A673 (cell line): ENCODE data around the gene ZNF273. TPM values are rescaled to one million over a fixed set of nuclear protein-coding genes. Genes with fewer than 3 reads are reported as not detected.

Source experiments
- BruUV-seq: library from RNA; stranded (reverse); fragments of 400-500 nt; replicated peaks from 2 replicates; lab custom pipeline; 2021; lab: Mats Ljungman, UMichigan
- CTCF ChIA-PET: fragments of 300-600 bp; sonication (Branson Sonifier 250); formaldehyde crosslinking; loops from one replicate; lab custom pipeline; 2022; ENCODE audit warnings: antibody characterized with exemption; lab: Charles Lee
- POLR2A ChIA-PET: fragments of 300-600 bp; sonication (Branson Sonifier 250); formaldehyde crosslinking; loops from one replicate; lab custom pipeline; 2022; ENCODE audit warnings: antibody characterized with exemption; ENCODE audit not compliant: low non-redundant PET; lab: Charles Lee
- DNase-seq: peaks from one replicate; pipeline ENCODE4 v3.0.0-alpha.2; 2015; ENCODE audit warnings: low spot score
- H3K27ac ChIP-seq: fragments of 200-600 bp; sonication (generic); 2 replicates; pipeline ENCODE4 v1.5.1; 2016; ENCODE audit warnings: mixed run types, low read depth, mild to moderate bottlenecking, mixed read lengths, antibody characterized with exemption, low read length; ENCODE audit not compliant: poor library complexity, severe bottlenecking
- H3K27me3 ChIP-seq: fragments of 200-600 bp; sonication (generic); replicated peaks from 2 replicates; pipeline ENCODE4 v1.6.1; 2017; ENCODE audit warnings: mixed run types, low read depth, mild to moderate bottlenecking, mixed read lengths, antibody characterized with exemption, low read length; ENCODE audit not compliant: insufficient read depth, poor library complexity
- H3K36me3 ChIP-seq: fragments of 200-600 bp; sonication (generic); 2 replicates; pipeline ENCODE4 v1.6.1; 2016; ENCODE audit warnings: mixed run types, mild to moderate bottlenecking, mixed read lengths, antibody characterized with exemption, low read length; ENCODE audit not compliant: insufficient read depth, poor library complexity, severe bottlenecking
- H3K4me1 ChIP-seq: fragments of 200-600 bp; sonication (generic); 2 replicates; pipeline ENCODE4 v1.6.1; 2017; ENCODE audit warnings: mixed run types, mild to moderate bottlenecking, mixed read lengths, antibody characterized with exemption, low read length; ENCODE audit not compliant: insufficient read depth, poor library complexity, severe bottlenecking
- H3K4me3 ChIP-seq: fragments of 200-600 bp; sonication (generic); 2 replicates; pipeline ENCODE4 v1.5.1; 2016; ENCODE audit warnings: low read depth, mixed run types, mild to moderate bottlenecking, mixed read lengths, low read length; ENCODE audit not compliant: poor library complexity, severe bottlenecking
- H3K9me3 ChIP-seq: fragments of 200-600 bp; sonication (generic); 2 replicates; pipeline ENCODE4 v1.6.1; 2016; ENCODE audit warnings: mixed run types, low read depth, mild to moderate bottlenecking, mixed read lengths, antibody characterized with exemption, low read length; ENCODE audit not compliant: poor library complexity, severe bottlenecking
- EZH2 ChIP-seq: fragments of 200-600 bp; sonication (generic); IDR thresholded peaks from 2 replicates; pipeline ENCODE4 v1.6.1; 2017; ENCODE audit warnings: borderline replicate concordance, low read depth, mild to moderate bottlenecking, mixed read lengths, antibody characterized with exemption, low read length; ENCODE audit not compliant: poor library complexity, severe bottlenecking
- intact Hi-C: fragments of 100-400 bp; cut with micrococcal nuclease; formaldehyde crosslinking; loops from one replicate; pipeline ENCODE4 v1.10.0; 2022; ENCODE audit not compliant: unreplicated experiment
- total RNA-seq: library from RNA; stranded (reverse); gene quantifications from 2 replicates; pipeline ENCODE4 v1.2.3, GENCODE V29; 2021
- TF ChIP-seq, protein P1 (sequence below): fragments of 300-800, 200-600 bp; sonication (generic); conservative IDR thresholded peaks from 2 replicates; pipeline ENCODE4 v1.5.1; 2017; ENCODE audit warnings: low read depth, mild to moderate bottlenecking, antibody characterized with exemption, low read length, moderate library complexity, mixed read lengths

The ZNF273 gene
- total RNA-seq, 1 experiment from 2014 or later, result 10.1 TPM

DNA sequence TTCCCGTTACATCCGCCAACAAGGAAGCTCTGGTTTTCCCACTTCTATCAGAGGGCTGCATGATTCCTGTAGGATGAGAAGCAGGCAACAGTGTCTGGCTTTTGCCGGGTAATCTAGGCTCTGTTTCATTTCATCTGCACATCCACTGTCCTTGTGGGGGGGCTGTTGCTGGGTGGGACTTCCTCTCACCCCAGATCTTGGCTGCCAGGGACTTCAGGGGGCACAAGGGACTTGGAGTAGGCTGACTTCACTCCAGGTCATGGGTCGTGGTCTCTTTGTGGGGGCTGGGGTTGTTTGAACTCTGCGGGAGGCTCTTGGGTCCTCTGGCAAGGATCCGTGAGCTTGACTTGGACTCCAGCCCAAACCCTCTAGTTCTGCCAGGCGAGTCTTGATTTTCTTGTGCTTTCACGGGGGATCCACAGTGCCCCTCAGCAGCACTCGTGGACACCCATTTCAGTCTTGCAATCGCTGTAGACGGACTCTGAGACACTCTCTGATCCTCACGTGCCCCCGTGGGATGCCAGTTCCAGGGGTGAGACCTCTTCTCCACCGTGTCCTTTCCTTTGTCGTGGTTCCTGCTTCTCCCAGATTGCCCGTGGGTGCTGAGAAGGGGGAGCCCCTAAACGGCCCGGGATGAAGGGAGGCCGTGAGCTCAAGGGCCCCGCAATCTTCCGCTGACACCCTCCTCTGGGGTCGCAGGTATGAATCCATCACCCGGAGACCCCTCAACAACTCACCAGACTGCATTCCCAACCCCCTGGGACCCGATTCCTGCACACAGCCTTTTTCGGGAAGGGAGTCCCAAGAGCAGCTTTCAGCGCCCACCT lies 21.4 kb upstream of the ZNF273 start:
- Histone ChIP-seq H3K9me3 (no peaks in the 10 kb centered on the region), H3K36me3 (no peaks in the 10 kb centered on the region), H3K27ac (no peak overlapping the region), H3K4me1 (no peaks in the 10 kb centered on the region), H3K4me3 (no peak overlapping the region), H3K27me3 (no peaks in the 10 kb centered on the region)
- intact Hi-C loops, result loop anchor here (10.0 kb wide), 1 partner anchor 57 kb away; no protein-coding TSS in a partner anchor
- no TSS peak for BruUV-seq
- ChIA-PET POLR2A (no interaction called here), CTCF (no interaction called here)
- TF ChIP-seq, protein P1, sequence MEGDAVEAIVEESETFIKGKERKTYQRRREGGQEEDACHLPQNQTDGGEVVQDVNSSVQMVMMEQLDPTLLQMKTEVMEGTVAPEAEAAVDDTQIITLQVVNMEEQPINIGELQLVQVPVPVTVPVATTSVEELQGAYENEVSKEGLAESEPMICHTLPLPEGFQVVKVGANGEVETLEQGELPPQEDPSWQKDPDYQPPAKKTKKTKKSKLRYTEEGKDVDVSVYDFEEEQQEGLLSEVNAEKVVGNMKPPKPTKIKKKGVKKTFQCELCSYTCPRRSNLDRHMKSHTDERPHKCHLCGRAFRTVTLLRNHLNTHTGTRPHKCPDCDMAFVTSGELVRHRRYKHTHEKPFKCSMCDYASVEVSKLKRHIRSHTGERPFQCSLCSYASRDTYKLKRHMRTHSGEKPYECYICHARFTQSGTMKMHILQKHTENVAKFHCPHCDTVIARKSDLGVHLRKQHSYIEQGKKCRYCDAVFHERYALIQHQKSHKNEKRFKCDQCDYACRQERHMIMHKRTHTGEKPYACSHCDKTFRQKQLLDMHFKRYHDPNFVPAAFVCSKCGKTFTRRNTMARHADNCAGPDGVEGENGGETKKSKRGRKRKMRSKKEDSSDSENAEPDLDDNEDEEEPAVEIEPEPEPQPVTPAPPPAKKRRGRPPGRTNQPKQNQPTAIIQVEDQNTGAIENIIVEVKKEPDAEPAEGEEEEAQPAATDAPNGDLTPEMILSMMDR, result no peak
- no peak for TF ChIP-seq EZH2
- no peak for DNase-seq

DNA sequence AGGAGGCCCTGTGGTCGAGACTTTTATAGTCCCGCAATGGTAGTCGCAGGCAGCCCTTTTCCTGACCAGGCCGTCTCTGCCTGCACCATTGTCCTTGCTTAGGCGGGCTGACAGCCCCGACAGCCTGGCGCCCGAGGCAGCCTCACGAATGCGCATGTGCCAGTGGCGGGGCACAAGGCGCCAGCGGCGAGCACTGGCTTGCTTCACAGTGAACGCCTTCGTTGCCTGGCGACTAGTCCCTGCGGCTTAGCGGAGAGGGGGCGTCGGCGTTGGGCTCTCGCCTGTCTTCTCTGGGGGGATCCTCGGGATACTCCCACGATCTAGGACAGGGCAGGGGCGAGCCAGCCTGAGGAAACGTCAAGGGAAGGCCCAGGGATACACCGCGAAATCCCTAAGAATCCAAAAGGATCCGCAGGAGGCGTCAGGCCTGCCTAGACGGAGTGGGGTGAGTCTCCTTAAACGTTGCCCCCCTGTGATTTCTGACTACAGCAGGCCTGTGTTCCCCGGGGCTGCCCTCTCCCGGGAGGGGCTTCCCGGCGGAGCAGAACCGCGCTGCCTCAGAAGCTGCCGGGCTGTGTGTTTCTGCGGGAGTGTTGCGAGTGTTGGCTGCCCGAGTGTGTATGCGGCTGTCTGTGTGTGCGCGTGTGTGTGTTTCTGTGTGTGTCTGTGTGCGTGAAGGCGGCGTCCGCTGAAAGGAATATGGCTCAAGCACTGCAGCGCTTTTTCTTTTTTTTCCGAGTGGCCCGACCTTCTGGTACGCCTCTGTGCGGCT lies 20.5 kb upstream of the ZNF273 start:
- H3K27me3 ChIP-seq, result no peaks in the 10 kb centered on the region
- H3K27ac ChIP-seq, result no peak overlapping the region
- H3K36me3 ChIP-seq, result no peaks in the 10 kb centered on the region
- peak; percentile 62 for DNase-seq
- ChIA-PET CTCF (no interaction called here), POLR2A (no interaction called here)
- no peaks in the 10 kb centered on the region for H3K9me3 ChIP-seq
- BruUV-seq, result no TSS peak
- no peaks in the 10 kb centered on the region for H3K4me1 ChIP-seq
- intact Hi-C loops, result loop anchor here (10.0 kb wide), 1 partner anchor 58 kb away; no protein-coding TSS in a partner anchor
- H3K4me3 ChIP-seq, result peak overlapping the region; percentile 28
- no peak for TF ChIP-seq EZH2
- TF ChIP-seq, protein P1, result no peak

DNA sequence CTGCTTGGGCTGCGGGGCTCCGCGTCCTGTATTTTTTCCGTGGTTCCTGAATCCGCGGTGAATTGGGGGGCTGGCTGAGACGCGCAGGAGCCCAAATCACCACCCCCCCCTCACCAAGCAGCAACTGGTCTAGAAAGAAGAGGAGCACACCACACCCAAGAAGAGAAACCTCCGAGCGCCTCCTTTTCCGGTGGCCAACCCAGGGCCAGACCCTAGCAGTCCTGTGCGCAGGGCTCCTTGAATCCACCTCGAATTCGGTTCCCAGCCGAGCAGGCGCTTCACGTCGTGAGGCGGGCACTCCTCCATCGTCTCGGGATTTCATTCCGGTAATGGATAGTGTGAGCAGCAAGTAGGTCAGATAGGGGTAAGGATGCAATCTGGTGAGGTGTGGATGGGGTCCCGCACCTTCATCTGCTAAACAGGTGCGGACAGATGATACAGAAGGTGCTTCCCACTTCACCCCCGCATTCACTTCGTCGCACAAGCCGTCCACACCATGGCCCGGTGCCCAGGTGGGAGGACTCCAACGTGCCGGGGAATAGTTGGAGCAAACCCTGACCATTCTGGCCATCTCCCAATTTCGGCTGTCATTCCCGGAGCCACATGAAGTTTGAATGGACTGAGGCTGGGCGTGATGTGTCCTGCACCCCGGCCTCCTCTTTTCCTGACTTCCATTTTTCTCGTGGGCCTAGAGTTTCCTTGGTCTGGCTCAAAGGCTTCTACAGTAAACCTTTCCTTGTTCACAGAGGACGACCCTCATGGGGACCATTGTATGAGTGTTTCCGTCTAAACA lies 19.8 kb upstream of the ZNF273 start:
- BruUV-seq, result no TSS peak
- intact Hi-C loops, result loop anchor here (10.0 kb wide), 1 partner anchor 59 kb away; no protein-coding TSS in a partner anchor
- Histone ChIP-seq H3K9me3 (no peaks in the 10 kb centered on the region), H3K27ac (no peak overlapping the region), H3K36me3 (no peaks in the 10 kb centered on the region), H3K4me3 (peak overlapping the region; percentile 28), H3K27me3 (no peaks in the 10 kb centered on the region), H3K4me1 (no peaks in the 10 kb centered on the region)
- ChIA-PET CTCF (no interaction called here), POLR2A (no interaction called here)
- no peak for DNase-seq
- TF ChIP-seq, protein P1, result no peak
- TF ChIP-seq EZH2, result no peak
